HepG2 (cell line): ENCODE data around the gene RBM5. TPM values are rescaled to one million over a fixed set of nuclear protein-coding genes. Genes with fewer than 3 reads are reported as not detected.
A peak's percentile ranks its signal among the peaks of the same experiment; 100 is the strongest.

Experiments
- ATF1 ChIP-seq: IDR thresholded peaks from 2 replicates; pipeline ENCODE4 v1.6.1; 2016; ENCODE audit warnings: mild to moderate bottlenecking, control low read depth
- DZIP1 ChIP-seq: sonication (generic); formaldehyde crosslinking; IDR thresholded peaks from 2 replicates; pipeline ENCODE4 v1.5.0; 2020; ENCODE audit warnings: mild to moderate bottlenecking, missing genetic modification reagents
- ELF1 ChIP-seq: sonication (generic); formaldehyde crosslinking; IDR thresholded peaks from 2 replicates; pipeline ENCODE4 v1.4.0; 2020; ENCODE audit warnings: missing genetic modification reagents
- FOXO1 ChIP-seq: sonication (generic); formaldehyde crosslinking; IDR thresholded peaks from 2 replicates; pipeline ENCODE4 v1.4.0; 2020; ENCODE audit warnings: missing genetic modification reagents
- HNRNPH1 ChIP-seq: fragments of 200-400 bp; formaldehyde crosslinking; optimal IDR thresholded peaks from 2 replicates; pipeline ENCODE3; 2017; ENCODE audit warnings: mild to moderate bottlenecking, low read depth, low read length
- KAT2B ChIP-seq: fragments of 150-350 bp; IDR thresholded peaks from 2 replicates; pipeline ENCODE4 v1.6.1; 2014; ENCODE audit warnings: low read depth, low read length, borderline replicate concordance
- PATZ1 ChIP-seq: sonication (generic); formaldehyde crosslinking; IDR thresholded peaks from 2 replicates; pipeline ENCODE4 v1.4.0; 2020; ENCODE audit warnings: missing genetic modification reagents
- SAP130 ChIP-seq: IDR thresholded peaks from 2 replicates; pipeline ENCODE4 v1.6.1; 2016; ENCODE audit warnings: low read depth
- SNAI1 ChIP-seq: sonication (generic); formaldehyde crosslinking; IDR thresholded peaks from 2 replicates; pipeline ENCODE4 v1.5.0; 2020; ENCODE audit warnings: mild to moderate bottlenecking, missing genetic modification reagents, borderline replicate concordance
- TERF1 ChIP-seq: sonication (generic); formaldehyde crosslinking; IDR thresholded peaks from 2 replicates; pipeline ENCODE4 v1.8.0; 2022; ENCODE audit warnings: mild to moderate bottlenecking, missing genetic modification reagents, moderate library complexity
- ZKSCAN8 ChIP-seq: IDR thresholded peaks from 2 replicates; pipeline ENCODE4 v1.6.1; 2016; ENCODE audit warnings: borderline replicate concordance, missing genetic modification reagents, missing compliant biosample characterization
- ZNF256 ChIP-seq: sonication (generic); formaldehyde crosslinking; conservative IDR thresholded peaks from 2 replicates; pipeline ENCODE4 v1.4.0; 2020; ENCODE audit warnings: missing genetic modification reagents
- ZNF503 ChIP-seq: sonication (generic); formaldehyde crosslinking; IDR thresholded peaks from 2 replicates; pipeline ENCODE4 v1.4.0; 2020; ENCODE audit warnings: missing genetic modification reagents
- ZNF615 ChIP-seq: sonication (generic); formaldehyde crosslinking; IDR thresholded peaks from 2 replicates; pipeline ENCODE4 v1.5.0; 2020; ENCODE audit warnings: mild to moderate bottlenecking, missing genetic modification reagents, borderline replicate concordance
- ZNF782 ChIP-seq: sonication (generic); formaldehyde crosslinking; IDR thresholded peaks from 2 replicates; pipeline ENCODE4 v1.4.0; 2020; ENCODE audit warnings: missing genetic modification reagents, mild to moderate bottlenecking, borderline replicate concordance
- ZSCAN21 ChIP-seq: sonication (generic); formaldehyde crosslinking; IDR thresholded peaks from 2 replicates; pipeline ENCODE4 v1.8.0; 2022; ENCODE audit warnings: mild to moderate bottlenecking, missing genetic modification reagents, moderate library complexity, borderline replicate concordance
- ZSCAN31 ChIP-seq: sonication (generic); formaldehyde crosslinking; IDR thresholded peaks from 2 replicates; pipeline ENCODE4 v1.5.0; 2020; ENCODE audit warnings: low read depth, mild to moderate bottlenecking, missing genetic modification reagents
- polyA plus RNA-seq, 8 experiments: library from polyadenylated mRNA; depleted of rRNA in 3 of 8; stranded (reverse) in 7 of 8; unstranded in 1 of 8; fragments of >200 nt; fragmentation: Illumina TruSeq in 4 of 8; extraction: Trizol in 4 of 8; gene quantifications; 2 replicates each; pipeline versions ENCODE4 v1.2.1 to v1.2.3, GENCODE V29; 2011 to 2016; ENCODE audit warnings: low read depth in 4 of 8, missing spikeins in 1 of 8, mixed read lengths in 1 of 8; ENCODE audit not compliant: insufficient read depth in 1 of 8
- total RNA-seq, 5 experiments: library from RNA; depleted of rRNA; stranded (reverse); fragments of >200 nt; fragmentation: Illumina TruSeq; extraction: Trizol; gene quantifications; 2 replicates each; pipeline ENCODE4 v1.2.3, GENCODE V29; 2016; ENCODE audit warnings: low read depth in 1 of 5
- TF ChIP-seq, protein P1 (sequence below): sonication (generic); formaldehyde crosslinking; IDR thresholded peaks from 2 replicates; pipeline ENCODE4 v1.4.0; 2020; ENCODE audit warnings: missing genetic modification reagents, borderline replicate concordance

The RBM5 gene
- total and polyA plus RNA-seq, 2 of the 13 experiments (the other 11 are each of a cell fraction or from before 2014, with no cell fraction given): 106 to 204 TPM

GRCh38 chr3:50155891-50156290, 67.2 kb downstream of the RBM5 start (continued):
- TF ChIP-seq DZIP1 (CRISPR knock-in tag) (no peak), TERF1 (CRISPR knock-in tag) (no peak), HNRNPH1 (no peak), ZNF615 (CRISPR knock-in tag) (no peak), PATZ1 (CRISPR knock-in tag) (0 out of 2 replicates have a peak, but pooled peaks have one; percentile 11), SNAI1 (CRISPR knock-in tag) (no peak), ATF1 (CRISPR knock-in tag) (no peak), ZNF503 (CRISPR knock-in tag) (no peak), ZNF782 (CRISPR knock-in tag) (no peak), SAP130 (CRISPR knock-in tag) (0 out of 2 replicates have a peak, but pooled peaks have one; percentile 31), ZSCAN21 (CRISPR knock-in tag) (no peak), ELF1 (no peak), ZSCAN31 (CRISPR knock-in tag) (no peak), FOXO1 (CRISPR knock-in tag) (no peak), ZNF256 (CRISPR knock-in tag) (no peak), KAT2B (no peak), ZKSCAN8 (no peak)
- TF ChIP-seq, protein P1, sequence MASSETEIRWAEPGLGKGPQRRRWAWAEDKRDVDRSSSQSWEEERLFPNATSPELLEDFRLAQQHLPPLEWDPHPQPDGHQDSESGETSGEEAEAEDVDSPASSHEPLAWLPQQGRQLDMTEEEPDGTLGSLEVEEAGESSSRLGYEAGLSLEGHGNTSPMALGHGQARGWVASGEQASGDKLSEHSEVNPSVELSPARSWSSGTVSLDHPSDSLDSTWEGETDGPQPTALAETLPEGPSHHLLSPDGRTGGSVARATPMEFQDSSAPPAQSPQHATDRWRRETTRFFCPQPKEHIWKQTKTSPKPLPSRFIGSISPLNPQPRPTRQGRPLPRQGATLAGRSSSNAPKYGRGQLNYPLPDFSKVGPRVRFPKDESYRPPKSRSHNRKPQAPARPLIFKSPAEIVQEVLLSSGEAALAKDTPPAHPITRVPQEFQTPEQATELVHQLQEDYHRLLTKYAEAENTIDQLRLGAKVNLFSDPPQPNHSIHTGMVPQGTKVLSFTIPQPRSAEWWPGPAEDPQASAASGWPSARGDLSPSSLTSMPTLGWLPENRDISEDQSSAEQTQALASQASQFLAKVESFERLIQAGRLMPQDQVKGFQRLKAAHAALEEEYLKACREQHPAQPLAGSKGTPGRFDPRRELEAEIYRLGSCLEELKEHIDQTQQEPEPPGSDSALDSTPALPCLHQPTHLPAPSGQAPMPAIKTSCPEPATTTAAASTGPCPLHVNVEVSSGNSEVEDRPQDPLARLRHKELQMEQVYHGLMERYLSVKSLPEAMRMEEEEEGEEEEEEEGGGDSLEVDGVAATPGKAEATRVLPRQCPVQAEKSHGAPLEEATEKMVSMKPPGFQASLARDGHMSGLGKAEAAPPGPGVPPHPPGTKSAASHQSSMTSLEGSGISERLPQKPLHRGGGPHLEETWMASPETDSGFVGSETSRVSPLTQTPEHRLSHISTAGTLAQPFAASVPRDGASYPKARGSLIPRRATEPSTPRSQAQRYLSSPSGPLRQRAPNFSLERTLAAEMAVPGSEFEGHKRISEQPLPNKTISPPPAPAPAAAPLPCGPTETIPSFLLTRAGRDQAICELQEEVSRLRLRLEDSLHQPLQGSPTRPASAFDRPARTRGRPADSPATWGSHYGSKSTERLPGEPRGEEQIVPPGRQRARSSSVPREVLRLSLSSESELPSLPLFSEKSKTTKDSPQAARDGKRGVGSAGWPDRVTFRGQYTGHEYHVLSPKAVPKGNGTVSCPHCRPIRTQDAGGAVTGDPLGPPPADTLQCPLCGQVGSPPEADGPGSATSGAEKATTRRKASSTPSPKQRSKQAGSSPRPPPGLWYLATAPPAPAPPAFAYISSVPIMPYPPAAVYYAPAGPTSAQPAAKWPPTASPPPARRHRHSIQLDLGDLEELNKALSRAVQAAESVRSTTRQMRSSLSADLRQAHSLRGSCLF (CRISPR knock-in tag): no peak
